Measurements from ENCODE around the gene ANKFY1. TPM values are rescaled to one million over a fixed set of nuclear protein-coding genes. Genes with fewer than 3 reads are reported as not detected.

The ANKFY1 gene
- total RNA-seq, 1 experiment from 2014 or later: 38.6 TPM

- no TSS peak for BruUV-seq (replicated peaks)
- Histone ChIP-seq H3K27me3 (ENCODE audit: control insufficient read depth, insufficient read depth, low read length) (no peaks in the 10 kb centered on the region), H3K9me3 (ENCODE audit: control insufficient read depth, insufficient read depth, low read depth, low read length) (no peaks in the 10 kb centered on the region), H3K4me1 (ENCODE audit: control insufficient read depth, insufficient read depth, low read length) (peaks cover 38% of the 10 kb centered on the region), H3K27ac (ENCODE audit: low read length) (peak overlapping the region; percentile 95), H3K36me3 (ENCODE audit: control insufficient read depth, insufficient read depth, low read length) (peaks cover 2% of the 10 kb centered on the region; the same call in 1 of the 2 replicates), H3K4me3 (ENCODE audit: low read depth in 2 of 2, low read length in 2 of 2) (no peak overlapping the region)
- ChIA-PET CTCF (no interaction called here), POLR2A (interaction anchor here (0.9 kb wide), 1 partner anchor 17 kb away, joined by 3 read pairs; the partner anchor contains the start of gene CYB5D2)
- no peak for DNase-seq (ENCODE audit: low read depth, low spot score)
- no peak for ATAC-seq
- TF ChIP-seq TCF7L2 (IDR thresholded peaks at IDR 0.05; ENCODE audit: low read depth, low read length): no peak
- no peak for TF ChIP-seq POLR2AphosphoS5 (IDR thresholded peaks at IDR 0.05; ENCODE audit: low read depth, low read length)
- no peak for TF ChIP-seq REST (IDR thresholded peaks at IDR 0.05; ENCODE audit: insufficient read depth in 1 of 2, low read depth in 2 of 2, low read length in 1 of 2)
- no peak for TF ChIP-seq CTCF (IDR thresholded peaks at IDR 0.05)
- no peak for TF ChIP-seq SIN3A (IDR thresholded peaks at IDR 0.05; ENCODE audit: borderline replicate concordance, insufficient read depth, low read depth, low read length)
- in situ Hi-C loops (cut with HindIII; ENCODE audit: low pct_unique_long_range_greater_than_20kb, low sequenced_read_pairs) (no loop called here), intact Hi-C loops (cut with micrococcal nuclease; ENCODE audit: unreplicated experiment) (no loop called here)
Measured at GRCh38 chr17:4160294-4160859, 103.4 kb downstream of the ANKFY1 start.

GRCh38 chr17:4159761-4160160 is 104.0 kb downstream of the ANKFY1 start:
- ATAC-seq: no peak
- POLR2A ChIA-PET: no interaction called here
- no peaks in the 10 kb centered on the region for H3K9me3 ChIP-seq (ENCODE audit: control insufficient read depth, insufficient read depth, low read depth, low read length)
- no peak for DNase-seq (ENCODE audit: low read depth, low spot score)
- intact Hi-C loops (cut with micrococcal nuclease; ENCODE audit: unreplicated experiment) (no loop called here), in situ Hi-C loops (cut with HindIII; ENCODE audit: low pct_unique_long_range_greater_than_20kb, low sequenced_read_pairs) (no loop called here)
- CTCF ChIA-PET: no interaction called here
- H3K36me3 ChIP-seq (ENCODE audit: control insufficient read depth, insufficient read depth, low read length): no peaks in the 10 kb centered on the region; the same call in 1 of the 2 replicates
- no peak overlapping the region for H3K4me3 ChIP-seq (ENCODE audit: low read depth in 2 of 2, low read length in 2 of 2)
- H3K27ac ChIP-seq (ENCODE audit: low read length): peak overlapping the region; percentile 95
- no peaks in the 10 kb centered on the region for H3K27me3 ChIP-seq (ENCODE audit: control insufficient read depth, insufficient read depth, low read length)
- peaks cover 38% of the 10 kb centered on the region for H3K4me1 ChIP-seq (ENCODE audit: control insufficient read depth, insufficient read depth, low read length)
- TF ChIP-seq TCF7L2 (IDR thresholded peaks at IDR 0.05; ENCODE audit: low read depth, low read length) (no peak), REST (IDR thresholded peaks at IDR 0.05; ENCODE audit: insufficient read depth in 1 of 2, low read depth in 2 of 2, low read length in 1 of 2) (no peak), POLR2AphosphoS5 (IDR thresholded peaks at IDR 0.05; ENCODE audit: low read depth, low read length) (no peak), CTCF (IDR thresholded peaks at IDR 0.05) (no peak), SIN3A (IDR thresholded peaks at IDR 0.05; ENCODE audit: borderline replicate concordance, insufficient read depth, low read depth, low read length) (no peak)
- no TSS peak for BruUV-seq (replicated peaks)

Measured in Panc1 (cell line).